Liver (tissue), 9 donors: ENCODE results near the gene RNF217. TPM values are rescaled to one million over a fixed set of nuclear protein-coding genes. Genes with fewer than 3 reads are reported as not detected.

ENCODE experiments used
- DNase-seq: peaks from one replicate; pipeline ENCODE4 v3.0.0-alpha.2; 2017; ENCODE audit warnings: low spot score
- H3K27ac ChIP-seq, 2 donors: one replicate each; pipeline ENCODE4 v1.7.0; 2013; ENCODE audit warnings: inconsistent platforms in 2 of 2, low read length in 2 of 2, control low read depth in 1 of 2, low read depth in 1 of 2, mild to moderate bottlenecking in 1 of 2
- H3K27me3 ChIP-seq, 4 donors: one replicate each; pipeline versions ENCODE4 v1.6.1 to v1.7.0; 2013; ENCODE audit warnings: low read length in 3 of 4, inconsistent platforms in 1 of 4, mild to moderate bottlenecking in 1 of 4, moderate library complexity in 1 of 4; ENCODE audit not compliant: control insufficient read depth in 4 of 4, insufficient read depth in 4 of 4
- H3K36me3 ChIP-seq, 4 donors: one replicate each; pipeline versions ENCODE4 v1.6.1 to v1.7.0; 2013; ENCODE audit warnings: low read length in 3 of 4, mild to moderate bottlenecking in 3 of 4, low read depth in 1 of 4, moderate library complexity in 1 of 4; ENCODE audit not compliant: control insufficient read depth in 4 of 4, insufficient read depth in 3 of 4
- H3K4me1 ChIP-seq, 4 donors: one replicate each; pipeline versions ENCODE4 v1.6.1 to v1.7.0; 2013; ENCODE audit warnings: low read length in 3 of 4, mild to moderate bottlenecking in 3 of 4, moderate library complexity in 1 of 4; ENCODE audit not compliant: control insufficient read depth in 4 of 4, insufficient read depth in 4 of 4
- H3K4me3 ChIP-seq, 3 donors: one replicate each; pipeline versions ENCODE4 v1.6.1 to v1.7.0; 2013; ENCODE audit warnings: low read length in 3 of 3, control low read depth in 1 of 3, low read depth in 1 of 3, mild to moderate bottlenecking in 1 of 3
- H3K9ac ChIP-seq, 2 donors: one replicate each; pipeline ENCODE4 v1.7.0; 2013; ENCODE audit warnings: low read length in 2 of 2, mild to moderate bottlenecking in 2 of 2, moderate library complexity in 2 of 2, control low read depth in 1 of 2, low read depth in 1 of 2
- H3K9me3 ChIP-seq, 4 donors: one replicate each; pipeline versions ENCODE4 v1.6.1 to v1.7.0; 2013; ENCODE audit warnings: low read length in 3 of 4; ENCODE audit not compliant: control insufficient read depth in 4 of 4
- ATF3 ChIP-seq: IDR thresholded peaks from 2 replicates; pipeline ENCODE4 v1.6.1; 2016; ENCODE audit warnings: antibody characterized with exemption
- CTCF ChIP-seq: fragments of 150-350 bp; IDR thresholded peaks from 2 replicates; pipeline ENCODE4 v1.5.1; 2017; ENCODE audit warnings: improper control_type of control experiment, low read depth, low read length; ENCODE audit not compliant: missing input control
- EGR1 ChIP-seq, 2 donors: IDR thresholded peaks; 2 replicates each; pipeline ENCODE4 v1.6.1; 2016 to 2018; ENCODE audit warnings: antibody characterized with exemption in 2 of 2, low read depth in 2 of 2
- FOXA1 ChIP-seq: IDR thresholded peaks from 2 replicates; pipeline ENCODE4 v1.6.1; 2016; ENCODE audit warnings: antibody characterized with exemption
- FOXA2 ChIP-seq: IDR thresholded peaks from 2 replicates; pipeline ENCODE4 v1.6.1; 2016; ENCODE audit warnings: antibody characterized with exemption
- GABPA ChIP-seq, 2 donors: IDR thresholded peaks in 1 of 2; conservative IDR thresholded peaks in 1 of 2; 2 replicates each; pipeline ENCODE4 v1.6.1; 2016; ENCODE audit warnings: antibody characterized with exemption in 2 of 2, mild to moderate bottlenecking in 1 of 2, moderate library complexity in 1 of 2
- HNF4A ChIP-seq, 2 donors: conservative IDR thresholded peaks; 2 replicates each; pipeline ENCODE4 v1.6.1; 2016; ENCODE audit warnings: antibody characterized with exemption in 2 of 2, mild to moderate bottlenecking in 2 of 2
- HNF4G ChIP-seq: IDR thresholded peaks from 2 replicates; pipeline ENCODE4 v1.6.1; 2016; ENCODE audit warnings: antibody characterized with exemption
- JUND ChIP-seq, 2 donors: IDR thresholded peaks; 2 replicates each; pipeline ENCODE4 v1.6.1; 2016; ENCODE audit warnings: antibody characterized with exemption in 2 of 2
- MAX ChIP-seq: IDR thresholded peaks from 2 replicates; pipeline ENCODE4 v1.6.1; 2016; ENCODE audit warnings: antibody characterized with exemption
- RAD21 ChIP-seq, 2 donors: IDR thresholded peaks; 2 replicates each; pipeline ENCODE4 v1.6.1; 2016; ENCODE audit warnings: antibody characterized with exemption in 2 of 2, mild to moderate bottlenecking in 2 of 2
- REST ChIP-seq: IDR thresholded peaks from 2 replicates; pipeline ENCODE4 v1.6.1; 2016; ENCODE audit warnings: antibody characterized with exemption, mild to moderate bottlenecking
- RXRA ChIP-seq, 2 donors: IDR thresholded peaks; 2 replicates each; pipeline ENCODE4 v1.6.1; 2017 to 2018; ENCODE audit warnings: antibody characterized with exemption in 2 of 2, mild to moderate bottlenecking in 1 of 2
- SP1 ChIP-seq: IDR thresholded peaks from 2 replicates; pipeline ENCODE4 v1.6.1; 2018; ENCODE audit warnings: antibody characterized with exemption, mild to moderate bottlenecking
- TAF1 ChIP-seq: conservative IDR thresholded peaks from 2 replicates; pipeline ENCODE4 v1.6.1; 2016; ENCODE audit warnings: antibody characterized with exemption, mild to moderate bottlenecking
- ZBTB33 ChIP-seq: IDR thresholded peaks from 2 replicates; pipeline ENCODE4 v1.6.1; 2016; ENCODE audit warnings: antibody characterized with exemption
- WGBS: extraction: QIAGEN DNeasy Blood & Tissue Kit; methylation state at CpG from one replicate; pipeline ENCODE4 v1.1.7; 2013; 5-methylcytosine and 5-hydroxymethylcytosine counted together
- polyA plus RNA-seq, 2 donors: library from polyadenylated mRNA; stranded (reverse) in 1 of 2; unstranded in 1 of 2; fragments of 200-250 nt in 1 of 2; fragments of >200 nt in 1 of 2; fragmentation: Nextera tagmentation in 1 of 2; extraction: Ambion mirVana in 1 of 2; gene quantifications; one replicate each; pipeline versions ENCODE4 v1.2.1 to v1.2.3, GENCODE V29; 2013 to 2015
- total RNA-seq, 2 donors: library from RNA; depleted of rRNA; stranded (reverse); fragments of >200 nt; gene quantifications; one replicate each; pipeline ENCODE4 v1.2.3, GENCODE V29; 2014
- donor health status: healthy.
- donor health status: healthy.
- donor health status: healthy.
- donor health status: healthy.
- donor health status: healthy.

Gene RNF217
- total and polyA plus RNA-seq, 4 donors, result 2.3 to 18.3 (median 4.1) TPM

GRCh38 chr6:124961464-124961776 is 817 bp upstream of the RNF217 start:
- Histone ChIP-seq H3K4me3 (peak overlapping the region; percentile 61 to 82 (median 68)), H3K27me3 (no peaks in the 10 kb centered on the region), H3K9me3 (no peaks in the 10 kb centered on the region), H3K4me1 (peaks cover 0 to 31% (median 15%) of the 10 kb centered on the region in 4 donors), H3K27ac (peak overlapping the region; percentile 85 to 90), H3K36me3 (no peaks in the 10 kb centered on the region), H3K9ac (peak overlapping the region; percentile 83 to 91)
- WGBS, result 4% methylated on average over 6 of the region's 6 CpGs
- TF ChIP-seq ZBTB33 (no peak), JUND (IDR thresholded peaks at IDR 0.05) (no peak), RXRA (IDR thresholded peaks at IDR 0.05) (no peak), FOXA2 (no peak), REST (peak; percentile 14), ATF3 (no peak), RAD21 (IDR thresholded peaks at IDR 0.05) (peak in 1 of 2 donors; percentile 24), GABPA (IDR thresholded peaks at IDR 0.05 in 1 of 2, conservative IDR thresholded peaks at IDR 0.05 in 1 of 2) (no peak), TAF1 (no peak), CTCF (no peak), HNF4A (conservative IDR thresholded peaks at IDR 0.05) (no peak), FOXA1 (no peak), SP1 (no peak)
- DNase-seq, result no peak

GRCh38 chr6:124962639-124963415 is 590 bp downstream of the RNF217 start:
- Histone ChIP-seq H3K4me3 (peak overlapping the region; percentile 60 to 82 (median 68)), H3K9ac (peak overlapping the region; percentile 83), H3K27ac (peak overlapping the region; percentile 85 to 90), H3K36me3 (peaks cover 0 to 3% (median 0%) of the 10 kb centered on the region in 4 donors), H3K4me1 (peaks cover 0 to 35% (median 15%) of the 10 kb centered on the region in 4 donors), H3K27me3 (no peaks in the 10 kb centered on the region), H3K9me3 (no peaks in the 10 kb centered on the region)
- no peak for TF ChIP-seq HNF4G
- TF ChIP-seq JUND (IDR thresholded peaks at IDR 0.05), result no peak
- TF ChIP-seq MAX, result no peak
- TF ChIP-seq ZBTB33, result no peak
- no peak for TF ChIP-seq EGR1 (IDR thresholded peaks at IDR 0.05; ENCODE audit: low read depth in 2 of 2)
- TF ChIP-seq RAD21 (IDR thresholded peaks at IDR 0.05), result peak in 1 of 2 donors; percentile 38
- no peak for TF ChIP-seq REST
- TF ChIP-seq TAF1, result peak; percentile 24
- peak; percentile 43 for DNase-seq
- WGBS, result under 1% methylated on average over 65 of the region's 65 CpGs
